ENCODE data around the gene B4GALT3.

- 0 out of 2 replicates have a peak, but pooled peaks have one; percentile 26 for TF ChIP-seq CTCF (conservative IDR thresholded peaks at IDR 0.05; ENCODE audit: low read depth, low read length)
- TF ChIP-seq FOS (IDR thresholded peaks at IDR 0.05; ENCODE audit: low read depth, low read length), result no peak
- no peak for TF ChIP-seq POLR2A (IDR thresholded peaks at IDR 0.05; ENCODE audit: low read depth, low read length)
- no peak for TF ChIP-seq MXI1 (IDR thresholded peaks at IDR 0.05; ENCODE audit: borderline replicate concordance, low read depth, low read length)
- no peak for TF ChIP-seq CHD1 (IDR thresholded peaks at IDR 0.05; ENCODE audit: low read depth, low read length)
- no peak for TF ChIP-seq MAFK (IDR thresholded peaks at IDR 0.05; ENCODE audit: low read depth, low read length)
- no peak for TF ChIP-seq RFX5 (IDR thresholded peaks at IDR 0.05; ENCODE audit: low read depth, low read length)
- TF ChIP-seq MAZ (IDR thresholded peaks at IDR 0.05; ENCODE audit: borderline replicate concordance, low read depth, low read length), result no peak
- no peak for TF ChIP-seq SMC3 (IDR thresholded peaks at IDR 0.05; ENCODE audit: low read depth, low read length)
- TF ChIP-seq RAD21 (IDR thresholded peaks at IDR 0.05; ENCODE audit: low read length), result no peak
- no peak for TF ChIP-seq USF2 (IDR thresholded peaks at IDR 0.05; ENCODE audit: low read depth, low read length)
Observed at GRCh38 chr1:161171191-161171590, 6.1 kb downstream of the B4GALT3 start.

Measured in IMR-90 (cell line).